Measurements from ENCODE around the gene ASB6. TPM values are rescaled to one million over a fixed set of nuclear protein-coding genes. Genes with fewer than 3 reads are reported as not detected.
"Not testable (repeated sequence)": the region's sequence is repeated elsewhere in the genome, so short reads cannot be mapped to it uniquely, and the experiment has no call there.

ASB6 gene
- total and polyA plus RNA-seq, 7 donors: 6.3 to 20.2 (median 8.9) TPM

DNA sequence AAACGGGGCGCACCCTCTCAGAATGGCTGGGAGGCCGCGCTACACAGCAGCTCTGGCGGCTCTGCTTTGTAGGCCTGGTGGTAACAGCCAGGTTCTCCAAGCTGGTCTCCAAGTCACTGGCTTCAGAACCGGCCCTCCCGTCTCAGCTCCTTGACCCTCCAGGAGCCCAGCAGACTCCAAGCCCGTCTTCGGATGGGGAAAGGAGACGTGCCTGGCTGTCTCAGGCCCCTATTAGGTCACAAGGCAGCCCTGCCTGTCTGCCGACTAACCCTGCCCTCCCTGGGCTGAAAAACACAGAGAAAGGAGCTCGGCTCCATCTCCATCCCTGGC lies 2.2 kb downstream of the ASB6 start:
- intact Hi-C loops (cut with DNase I): loop anchor here (2.0 to 5.0 kb wide), 3 partner anchors 13 to 143 kb away; partner anchors contain the start of gene NTMT1 (in 1 of the 2)
- Histone ChIP-seq H3K9me3 (no peaks in the 10 kb centered on the region), H3K27me3 (ENCODE audit: insufficient read depth in 3 of 3, low read length in 2 of 3) (no peaks in the 10 kb centered on the region), H3K36me3 (ENCODE audit: insufficient read depth in 1 of 2, low read depth in 1 of 2) (peaks cover 8 to 48% of the 10 kb centered on the region in 2 donors), H3K4me3 (no peak overlapping the region), H3K4me1 (peaks cover 17% of the 10 kb centered on the region), H3K27ac (no peak overlapping the region)
- DNase-seq: no peak
- TF ChIP-seq, protein P1, sequence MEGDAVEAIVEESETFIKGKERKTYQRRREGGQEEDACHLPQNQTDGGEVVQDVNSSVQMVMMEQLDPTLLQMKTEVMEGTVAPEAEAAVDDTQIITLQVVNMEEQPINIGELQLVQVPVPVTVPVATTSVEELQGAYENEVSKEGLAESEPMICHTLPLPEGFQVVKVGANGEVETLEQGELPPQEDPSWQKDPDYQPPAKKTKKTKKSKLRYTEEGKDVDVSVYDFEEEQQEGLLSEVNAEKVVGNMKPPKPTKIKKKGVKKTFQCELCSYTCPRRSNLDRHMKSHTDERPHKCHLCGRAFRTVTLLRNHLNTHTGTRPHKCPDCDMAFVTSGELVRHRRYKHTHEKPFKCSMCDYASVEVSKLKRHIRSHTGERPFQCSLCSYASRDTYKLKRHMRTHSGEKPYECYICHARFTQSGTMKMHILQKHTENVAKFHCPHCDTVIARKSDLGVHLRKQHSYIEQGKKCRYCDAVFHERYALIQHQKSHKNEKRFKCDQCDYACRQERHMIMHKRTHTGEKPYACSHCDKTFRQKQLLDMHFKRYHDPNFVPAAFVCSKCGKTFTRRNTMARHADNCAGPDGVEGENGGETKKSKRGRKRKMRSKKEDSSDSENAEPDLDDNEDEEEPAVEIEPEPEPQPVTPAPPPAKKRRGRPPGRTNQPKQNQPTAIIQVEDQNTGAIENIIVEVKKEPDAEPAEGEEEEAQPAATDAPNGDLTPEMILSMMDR (IDR thresholded peaks at IDR 0.05): no peak
- ATAC-seq: no peak
- WGBS, 3 donors: 60 to 73% (median 61%) methylated on average over 12 of the region's 12 CpGs

DNA sequence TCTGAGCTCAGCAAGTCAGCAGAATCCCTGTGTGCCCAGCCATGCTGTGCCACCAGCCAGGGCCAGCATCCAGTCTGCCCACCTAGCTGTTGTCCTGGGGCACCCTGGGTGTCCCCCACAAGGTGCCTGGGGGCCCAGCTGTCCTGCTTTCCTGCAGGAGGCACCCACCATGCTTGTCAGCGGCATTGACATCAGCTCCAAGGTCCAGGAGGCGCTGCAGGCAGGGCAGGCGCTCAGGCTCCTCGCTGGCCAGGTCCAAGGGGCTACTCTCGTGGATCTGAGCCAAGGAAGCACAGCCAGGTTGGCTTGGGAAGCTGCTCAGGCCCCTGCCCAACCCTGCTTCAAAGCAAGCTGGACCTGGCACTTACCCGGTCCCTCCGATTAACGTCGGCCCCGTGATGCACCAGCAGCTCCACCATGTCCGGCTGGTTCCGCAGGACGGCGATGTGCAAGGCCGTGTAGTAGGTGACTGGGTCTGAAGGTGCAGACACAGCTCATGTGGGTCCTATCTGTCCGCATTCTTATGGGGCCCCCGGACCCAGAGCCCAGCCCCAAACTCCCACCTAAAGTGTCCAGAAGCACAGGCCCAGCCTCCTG lies 2.8 kb downstream of the ASB6 start:
- intact Hi-C loops (cut with DNase I): no loop called here
- peaks cover 8 to 54% of the 10 kb centered on the region in 2 donors for H3K36me3 ChIP-seq (ENCODE audit: insufficient read depth in 1 of 2, low read depth in 1 of 2)
- peaks cover 17% of the 10 kb centered on the region for H3K4me1 ChIP-seq
- H3K27me3 ChIP-seq (ENCODE audit: insufficient read depth in 3 of 3, low read length in 2 of 3): no peaks in the 10 kb centered on the region
- no peaks in the 10 kb centered on the region for H3K9me3 ChIP-seq
- no peak for DNase-seq
- no peak overlapping the region for H3K27ac ChIP-seq
- no peak for ATAC-seq
- H3K4me3 ChIP-seq: no peak overlapping the region
- WGBS, 3 donors: 83 to 87% (median 83%) methylated on average over 17 of the region's 17 CpGs
- TF ChIP-seq, protein P1 (IDR thresholded peaks at IDR 0.05): no peak

DNA sequence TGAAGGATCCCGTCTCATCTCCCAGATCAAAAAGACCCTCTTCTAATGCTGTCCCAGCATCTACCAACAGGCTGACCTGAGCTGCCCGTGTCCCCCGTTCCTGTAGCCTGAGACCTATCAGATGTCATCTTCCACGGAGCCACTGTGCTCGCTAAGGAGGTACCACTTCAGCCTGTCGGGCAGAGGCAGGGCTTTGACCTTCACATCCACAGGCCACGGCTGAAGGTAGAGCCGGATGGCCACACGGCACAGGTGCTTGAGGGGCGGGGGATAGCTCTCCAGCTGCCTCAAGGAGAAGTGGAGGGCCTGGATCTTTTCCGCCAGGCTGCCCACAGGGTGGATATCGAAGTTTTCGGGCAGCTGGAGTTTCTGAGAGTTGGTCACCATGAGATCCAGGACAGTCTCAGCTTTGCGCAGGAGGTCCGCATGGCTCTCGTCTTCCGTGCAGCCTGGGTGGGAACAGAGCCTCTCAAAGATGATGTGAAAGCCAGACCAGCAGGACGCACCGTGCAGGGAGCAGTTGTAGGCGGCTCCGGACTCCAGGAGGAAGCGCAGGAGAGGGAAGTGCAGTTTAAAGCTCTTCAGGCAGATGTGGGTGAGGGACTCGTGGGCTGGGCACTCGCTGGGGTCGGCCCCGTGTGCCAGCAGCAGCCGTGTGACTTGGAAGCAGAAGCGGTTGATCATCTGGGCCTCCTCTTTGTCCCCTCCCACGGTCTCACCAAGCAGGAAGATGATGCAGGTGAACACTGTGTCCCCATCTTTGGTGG lies 4.1 kb downstream of the ASB6 start:
- Histone ChIP-seq H3K4me3 (no peak overlapping the region), H3K27me3 (ENCODE audit: insufficient read depth in 3 of 3, low read length in 2 of 3) (no peaks in the 10 kb centered on the region), H3K9me3 (no peaks in the 10 kb centered on the region), H3K27ac (no peak overlapping the region), H3K4me1 (peaks cover 17% of the 10 kb centered on the region), H3K36me3 (ENCODE audit: insufficient read depth in 1 of 2, low read depth in 1 of 2) (peaks cover 11 to 67% of the 10 kb centered on the region in 2 donors)
- no peak for DNase-seq
- intact Hi-C loops (cut with DNase I): no loop called here
- TF ChIP-seq, protein P1 (IDR thresholded peaks at IDR 0.05): no peak
- WGBS, 3 donors: 55 to 71% (median 56%) methylated on average over 29 of the region's 29 CpGs
- ATAC-seq: no peak

DNA sequence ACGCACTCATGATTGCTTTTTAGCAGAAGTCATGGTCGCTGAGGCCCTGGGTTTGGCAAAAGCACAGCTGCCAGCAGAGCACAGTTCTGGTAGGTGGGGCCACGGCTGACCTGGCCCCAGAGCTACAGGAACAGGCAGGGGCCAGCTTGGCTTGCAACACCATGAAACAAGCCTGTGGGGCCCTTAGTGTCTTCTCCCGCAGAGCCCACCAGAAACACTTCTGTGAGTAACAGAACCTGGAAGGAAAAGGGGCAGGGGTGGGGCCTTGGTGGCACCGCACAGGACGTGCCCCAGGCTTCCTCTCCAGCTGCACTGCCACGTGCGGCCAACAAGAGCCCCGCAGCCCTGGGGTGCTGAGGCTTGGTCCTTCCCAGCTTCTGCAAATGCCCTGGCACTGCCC lies 4.8 kb downstream of the ASB6 start:
- peaks cover 20% of the 10 kb centered on the region for H3K4me1 ChIP-seq
- DNase-seq: no peak
- H3K9me3 ChIP-seq: no peaks in the 10 kb centered on the region
- H3K4me3 ChIP-seq: no peak overlapping the region
- H3K27me3 ChIP-seq (ENCODE audit: insufficient read depth in 3 of 3, low read length in 2 of 3): no peaks in the 10 kb centered on the region
- TF ChIP-seq, protein P1 (IDR thresholded peaks at IDR 0.05): no peak
- peaks cover 11 to 70% of the 10 kb centered on the region in 2 donors for H3K36me3 ChIP-seq (ENCODE audit: insufficient read depth in 1 of 2, low read depth in 1 of 2)
- intact Hi-C loops (cut with DNase I): no loop called here
- ATAC-seq: no peak
- no peak overlapping the region for H3K27ac ChIP-seq
- WGBS, 3 donors: 50 to 61% (median 52%) methylated on average over 9 of the region's 9 CpGs

DNA sequence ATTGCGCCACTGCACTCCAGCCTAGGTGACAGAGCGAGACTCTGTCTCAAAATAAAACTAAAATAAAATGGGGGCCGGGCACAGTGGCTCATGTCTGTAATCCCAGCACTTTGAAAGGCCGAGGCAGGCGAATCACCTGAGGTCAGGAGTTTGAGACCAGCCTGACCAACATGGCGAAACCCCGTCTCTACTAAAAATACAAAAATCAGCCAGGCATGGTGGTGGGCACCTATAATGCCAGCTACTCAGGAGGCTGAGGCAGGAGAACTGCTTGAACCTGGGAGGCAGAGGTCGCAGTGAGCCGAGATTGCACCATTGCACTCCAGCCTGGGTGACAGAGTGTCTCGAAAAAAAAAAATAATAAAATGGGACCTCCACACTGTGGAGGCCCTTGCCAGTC lies 5.6 kb downstream of the ASB6 start:
- H3K9me3 ChIP-seq; DNase-seq; H3K27me3 ChIP-seq (ENCODE audit: insufficient read depth in 3 of 3, low read length in 2 of 3); H3K4me3 ChIP-seq; H3K27ac ChIP-seq; intact Hi-C loops (cut with DNase I); ATAC-seq: not testable (repeated sequence)
- 85 to 93% (median 91%) methylated on average over 10 of the region's 10 CpGs for WGBS, 3 donors
- peaks cover 27% of the 10 kb centered on the region for H3K4me1 ChIP-seq
- peaks cover 11 to 70% of the 10 kb centered on the region in 2 donors for H3K36me3 ChIP-seq (ENCODE audit: insufficient read depth in 1 of 2, low read depth in 1 of 2)

Data from psoas muscle (tissue), 8 donors.